DMS153 (cell line): ENCODE results near the gene CAND2.
"Not testable (repeated sequence)": the region's sequence is repeated elsewhere in the genome, so short reads cannot be mapped to it uniquely, and the experiment has no call there.

Experiments
- DNase-seq: peaks from one replicate; lab custom pipeline; 2025; lab: John Stamatoyannopoulos, UW

CAND2 gene

DNA sequence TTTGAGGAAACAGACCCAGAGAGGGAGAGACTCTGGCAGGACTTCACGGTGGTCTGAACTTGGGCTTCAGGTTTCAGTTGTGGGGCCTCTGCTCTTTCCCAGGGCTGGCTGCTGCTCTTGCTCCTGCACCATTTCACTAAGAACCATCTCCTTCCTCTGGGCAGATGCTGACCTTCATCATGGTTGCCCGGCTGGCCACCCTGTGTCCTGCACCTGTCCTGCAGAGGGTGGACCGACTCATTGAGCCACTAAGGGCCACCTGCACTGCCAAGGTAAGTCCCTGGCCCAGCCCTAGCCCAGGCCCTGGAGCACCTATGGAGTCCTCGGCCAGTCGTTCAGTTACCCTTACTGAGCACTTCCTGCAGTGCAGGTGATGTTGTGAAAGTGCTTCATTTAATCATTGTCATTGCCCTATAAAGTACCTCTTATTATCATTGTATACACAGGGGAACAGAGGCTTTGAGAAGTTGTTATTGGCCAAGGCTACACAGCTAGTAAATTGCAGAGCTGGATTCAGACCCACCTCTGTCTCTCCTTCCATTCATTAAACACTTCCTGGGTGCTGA lies 34.9 kb downstream of the CAND2 start:
- peak; percentile 90 for DNase-seq

DNA sequence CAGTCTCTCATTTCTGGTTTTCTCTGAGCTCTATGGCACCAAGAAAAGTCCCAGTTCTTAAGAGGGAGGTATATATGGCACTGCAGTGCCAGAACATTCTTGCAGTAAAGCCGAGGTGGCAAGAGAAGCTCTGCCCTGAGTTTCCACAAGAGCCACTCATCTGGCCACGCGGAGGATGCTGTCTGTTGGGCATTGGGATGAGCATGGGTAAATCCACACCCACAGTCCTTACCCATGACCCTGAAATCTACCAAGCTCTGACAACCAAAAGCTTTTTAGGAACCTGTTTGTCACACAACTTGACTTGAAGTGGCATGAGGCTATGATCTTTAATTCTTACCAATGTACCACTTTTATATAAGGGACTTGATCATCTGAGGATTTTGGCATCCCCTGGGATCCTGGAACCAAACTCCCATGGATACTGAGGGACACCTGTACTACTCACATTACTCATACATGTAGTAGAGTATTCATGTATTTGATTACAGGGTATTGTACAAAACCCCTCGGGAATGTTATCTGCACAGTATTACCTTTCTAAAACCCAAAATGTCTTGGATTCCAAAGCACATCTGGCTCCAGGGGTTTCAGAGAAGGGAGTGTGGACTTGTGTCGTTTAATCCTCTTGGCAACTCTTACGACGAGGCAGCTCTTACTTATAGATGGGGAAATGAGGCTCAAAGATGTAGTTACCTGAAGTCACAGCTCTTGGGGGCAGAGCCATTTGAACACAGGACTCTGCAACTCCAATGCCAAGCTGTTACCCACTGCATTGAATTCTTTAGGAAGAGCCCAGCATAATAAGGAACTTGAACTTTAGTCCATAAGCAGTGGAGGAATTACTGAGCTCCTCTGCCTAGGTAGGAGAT lies 36.1 kb downstream of the CAND2 start:
- no peak for DNase-seq

DNA sequence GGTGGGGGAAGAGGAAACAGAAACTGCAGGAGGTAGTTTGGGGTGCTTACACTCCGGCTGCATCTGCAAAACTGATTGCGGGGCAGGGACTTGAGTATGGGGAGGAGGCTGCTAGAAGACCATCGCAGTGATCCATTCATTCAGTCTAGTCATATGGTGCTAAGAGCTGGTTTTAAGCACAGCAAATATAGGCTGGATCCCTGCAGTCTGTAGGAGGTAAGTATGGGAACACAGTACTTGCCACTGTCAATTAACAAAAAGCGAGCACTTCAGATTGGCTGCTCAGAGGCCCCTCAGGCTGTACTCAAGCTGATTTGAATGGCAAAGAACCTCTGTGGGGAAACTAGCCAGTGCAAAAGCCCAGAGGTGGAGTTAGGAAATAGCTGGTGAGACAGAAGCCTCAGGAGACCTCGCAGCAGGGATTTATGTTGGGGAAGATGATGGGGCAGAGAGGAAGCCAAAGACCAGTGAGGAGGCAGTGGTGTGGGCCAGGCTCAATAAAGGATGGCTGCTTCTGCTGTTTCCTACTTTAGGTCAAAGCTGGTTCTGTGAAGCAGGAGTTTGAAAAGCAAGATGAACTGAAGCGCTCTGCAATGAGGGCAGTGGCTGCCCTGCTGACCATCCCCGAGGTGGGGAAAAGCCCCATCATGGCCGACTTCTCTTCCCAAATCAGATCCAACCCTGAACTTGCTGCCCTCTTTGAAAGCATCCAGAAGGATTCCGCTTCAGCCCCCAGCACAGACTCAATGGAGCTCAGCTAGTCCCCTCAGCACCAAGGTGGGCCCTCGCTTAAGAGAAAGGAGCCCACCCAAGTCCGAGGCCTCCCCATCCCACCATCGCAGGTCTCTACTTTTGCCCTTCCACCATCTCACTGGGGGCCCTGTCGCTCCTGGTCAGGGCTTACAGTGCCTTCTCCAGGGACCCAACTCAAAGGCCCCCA lies 37.0 kb downstream of the CAND2 start:
- DNase-seq = no peak

DNA sequence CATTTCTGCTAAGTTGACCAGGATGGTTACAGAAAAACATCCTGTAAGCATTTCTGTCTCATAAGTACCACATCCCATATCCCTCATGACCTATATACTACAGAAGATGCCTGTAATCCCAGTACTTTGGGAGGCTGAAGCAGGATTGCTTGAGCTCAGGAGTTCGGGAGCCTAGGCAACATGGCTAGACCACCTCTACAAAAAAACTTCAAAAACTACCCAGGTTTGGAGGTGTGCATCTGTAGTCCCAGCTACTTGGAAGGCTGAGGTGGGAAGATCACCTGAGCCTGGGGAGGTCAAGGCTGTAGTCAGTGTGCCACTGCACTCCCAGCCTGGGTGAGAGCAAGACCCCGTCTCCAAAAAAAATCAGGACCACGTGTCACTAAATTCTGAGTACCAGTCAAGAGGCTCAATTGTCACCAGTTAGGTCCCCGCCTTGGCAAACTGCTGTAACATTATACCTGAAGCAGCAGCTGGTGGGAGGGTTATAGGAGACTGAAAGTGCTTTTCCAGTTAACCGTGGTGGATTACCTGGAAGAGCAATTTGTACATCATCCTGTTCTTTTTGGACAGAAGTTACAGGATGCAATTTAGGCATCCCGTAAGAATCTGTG lies 38.7 kb downstream of the CAND2 start:
- DNase-seq = no peak

DNA sequence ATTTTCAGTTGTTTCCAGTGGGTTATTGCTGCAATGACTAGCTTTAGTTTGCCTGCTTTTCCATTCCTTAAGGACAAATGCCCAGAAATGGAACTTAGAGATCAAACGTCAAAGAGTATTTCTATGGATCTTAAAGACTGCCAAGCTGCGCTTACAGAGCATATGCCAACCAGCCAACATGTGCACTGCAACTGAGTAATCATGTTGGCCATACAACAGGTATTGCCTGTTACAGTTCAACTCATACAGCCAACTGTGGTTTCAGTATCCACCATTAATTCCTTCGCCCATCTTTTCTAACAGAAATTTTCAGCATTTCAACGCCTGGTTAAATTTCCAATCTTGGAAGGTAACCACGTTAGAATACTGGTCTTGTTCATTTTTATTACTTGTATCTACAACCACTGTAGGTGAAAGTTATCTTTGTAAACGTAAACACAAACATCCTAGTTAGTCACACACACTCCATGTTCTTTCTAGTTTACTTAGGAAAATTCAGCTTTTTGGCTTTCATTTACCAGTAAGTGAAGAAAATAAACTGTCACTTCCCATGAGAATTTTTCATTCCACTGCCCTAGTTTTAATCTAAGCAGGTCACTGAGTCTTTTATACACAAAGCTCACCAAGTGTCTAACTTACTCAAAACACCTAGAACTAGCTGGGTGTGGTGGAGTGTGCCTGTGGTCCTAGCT lies 41.0 kb downstream of the CAND2 start:
- DNase-seq = no peak

DNA sequence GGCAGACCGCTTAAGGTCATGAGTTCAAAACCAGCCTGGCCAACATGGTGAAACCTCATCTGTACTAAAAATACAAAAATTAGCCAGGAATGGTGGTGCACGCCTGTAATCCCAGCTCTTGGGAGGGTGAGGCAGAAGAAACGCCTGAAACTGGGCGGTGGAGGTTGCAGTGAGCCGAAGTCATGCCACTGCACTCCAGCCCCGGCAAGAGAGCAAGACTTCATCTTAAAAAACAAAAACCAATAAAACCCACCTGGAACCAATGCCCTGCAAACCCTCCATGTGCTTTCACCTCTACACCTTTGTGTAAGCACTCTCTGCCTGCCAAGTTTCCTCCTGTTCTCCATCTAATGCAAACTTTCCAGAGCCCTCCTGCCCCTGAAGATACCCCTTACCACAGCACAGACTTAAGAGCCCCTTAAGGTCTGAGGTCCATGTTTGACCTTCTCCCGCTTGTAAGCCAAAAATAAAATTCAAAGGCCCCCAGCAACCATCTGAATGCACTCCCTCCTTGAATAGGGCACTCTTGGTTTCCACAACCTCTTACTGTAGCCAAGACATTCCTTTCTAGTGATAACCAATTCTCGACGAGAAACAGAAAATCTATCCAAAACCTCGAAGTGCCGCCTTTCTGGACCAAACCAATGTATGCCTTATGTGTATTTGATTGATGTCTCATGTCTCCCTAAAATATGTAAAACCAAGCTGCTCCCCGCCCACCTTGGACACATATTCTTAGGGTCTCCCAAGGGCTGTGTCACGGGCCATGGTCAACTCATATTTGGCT lies 41.9 kb downstream of the CAND2 start:
- no peak for DNase-seq

DNA sequence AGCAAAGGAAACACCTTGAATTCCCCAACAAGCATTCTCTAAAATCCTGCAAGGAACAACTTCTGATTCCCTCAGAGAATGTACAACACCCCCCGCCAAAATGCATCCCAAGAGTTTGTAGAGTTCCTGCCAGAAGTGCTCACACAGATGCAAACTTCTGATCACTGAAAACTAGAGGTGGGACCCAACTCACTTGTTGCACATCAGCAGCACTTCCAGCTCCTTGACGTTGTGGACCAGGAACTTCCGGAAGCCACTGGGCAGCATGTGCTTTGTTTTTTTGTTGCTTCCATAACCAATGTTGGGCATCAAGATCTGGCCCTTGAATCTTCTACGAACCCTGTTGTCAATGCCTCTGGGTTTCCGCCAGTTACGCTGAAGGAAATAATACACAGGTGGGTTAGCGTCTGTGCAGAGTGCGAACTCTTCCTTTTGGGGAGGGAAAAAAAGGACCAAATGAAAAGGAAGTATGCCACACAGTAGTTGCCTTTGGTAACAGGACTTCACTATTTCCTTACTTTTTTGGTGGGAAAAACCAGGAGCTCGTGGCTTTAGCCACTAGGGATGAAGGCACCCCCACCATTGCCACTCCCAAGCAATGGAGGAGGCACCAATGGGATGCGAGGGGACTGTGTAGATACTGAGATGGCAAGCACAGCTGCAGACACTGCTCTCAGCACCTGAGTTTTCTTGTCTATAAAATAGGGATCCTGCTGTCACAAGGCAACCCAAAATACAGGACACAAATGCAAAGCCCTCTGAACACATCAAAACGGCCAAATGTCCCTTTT lies 42.9 kb downstream of the CAND2 start:
- no peak for DNase-seq

DNA sequence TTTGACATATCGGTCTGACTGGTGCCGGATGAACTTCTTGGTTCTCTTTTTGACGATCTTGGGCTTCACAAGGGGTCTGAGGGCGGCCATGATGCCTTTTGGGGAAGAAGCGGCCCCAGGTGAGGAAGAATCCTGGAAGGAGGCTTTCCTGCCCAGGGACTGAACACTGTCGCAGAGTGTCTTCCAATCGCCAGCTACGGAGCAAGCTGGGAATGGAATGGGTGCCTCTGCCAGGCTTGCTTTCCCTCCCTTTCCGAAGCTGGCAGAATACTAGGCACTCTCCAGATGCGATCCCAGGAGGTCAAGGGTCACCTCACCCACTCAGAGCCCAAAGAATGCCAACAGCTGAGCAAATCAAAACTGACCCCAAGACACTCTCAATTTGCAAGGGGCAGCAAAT lies 43.7 kb downstream of the CAND2 start:
- not testable (repeated sequence) for DNase-seq

DNA sequence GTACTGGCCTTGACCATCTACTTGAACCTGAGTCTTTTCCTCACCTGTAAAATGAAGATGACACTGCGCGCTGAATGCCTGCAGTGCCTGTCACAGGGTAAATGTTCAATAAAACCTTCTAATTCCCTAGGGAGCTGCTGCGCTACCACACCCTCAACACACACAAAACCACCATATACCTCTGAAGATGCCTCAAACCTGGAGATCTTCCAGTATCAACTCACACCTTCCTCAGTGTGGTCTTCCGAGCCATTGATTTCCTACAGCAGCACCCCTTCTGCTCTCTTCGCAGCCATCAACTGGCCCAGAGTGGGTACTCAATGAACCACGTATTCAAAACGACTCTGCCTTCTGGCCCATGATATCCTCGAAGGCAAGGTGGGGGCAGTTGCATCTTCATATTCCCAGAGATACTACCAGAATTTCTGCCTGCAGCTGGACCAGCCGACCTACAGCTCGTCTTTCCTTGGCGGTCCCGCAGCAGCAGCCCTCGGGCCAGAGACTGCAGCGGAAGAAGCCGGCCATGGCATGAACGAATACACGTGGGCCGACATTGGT lies 44.2 kb downstream of the CAND2 start:
- no peak for DNase-seq

DNA sequence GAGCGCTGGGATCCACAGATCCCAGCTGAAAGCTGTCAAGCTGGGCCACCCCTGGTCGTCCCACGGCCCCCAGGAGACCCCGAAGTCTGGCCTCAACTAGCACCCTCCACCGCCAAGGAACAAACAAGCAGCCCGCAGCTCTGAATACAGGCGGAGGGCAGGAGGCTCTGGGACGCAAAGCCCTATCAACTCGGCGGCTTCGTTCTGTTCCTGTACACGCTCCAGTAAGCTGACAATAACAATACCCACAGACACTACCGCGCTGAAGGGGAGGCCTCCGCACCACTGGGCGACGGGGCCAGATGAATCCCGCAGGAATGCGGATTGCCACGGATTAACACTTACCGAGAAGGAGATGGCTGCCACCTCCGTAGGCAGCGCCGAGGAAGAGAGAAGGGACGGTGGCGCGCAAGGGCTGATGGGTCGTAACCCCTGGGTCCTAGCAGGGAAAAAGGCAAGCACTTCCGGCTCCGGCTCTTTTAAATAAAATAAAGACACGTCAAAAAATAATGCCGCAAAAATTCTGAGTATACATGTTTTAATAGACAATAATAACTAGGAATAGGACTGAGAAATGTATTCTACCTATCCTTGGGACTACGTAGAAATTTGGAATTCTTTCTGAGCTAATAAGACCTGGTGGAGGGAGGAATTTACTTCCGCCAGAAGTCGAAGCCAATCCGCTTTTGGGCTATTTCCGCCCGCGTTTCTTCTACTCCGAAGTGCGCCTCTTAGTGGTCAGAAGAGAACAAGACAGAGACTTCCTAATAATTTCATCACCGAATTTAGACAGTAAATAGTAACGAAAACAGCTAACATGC lies 44.9 kb downstream of the CAND2 start, which contains the start of gene RPL32:
RPL32 (minus strand) TSS at position 417 of the 821 bp plus-strand sequence. CDS start 1,328 bp downstream, outside the sequence.
- peak; percentile 78 for DNase-seq

DNA sequence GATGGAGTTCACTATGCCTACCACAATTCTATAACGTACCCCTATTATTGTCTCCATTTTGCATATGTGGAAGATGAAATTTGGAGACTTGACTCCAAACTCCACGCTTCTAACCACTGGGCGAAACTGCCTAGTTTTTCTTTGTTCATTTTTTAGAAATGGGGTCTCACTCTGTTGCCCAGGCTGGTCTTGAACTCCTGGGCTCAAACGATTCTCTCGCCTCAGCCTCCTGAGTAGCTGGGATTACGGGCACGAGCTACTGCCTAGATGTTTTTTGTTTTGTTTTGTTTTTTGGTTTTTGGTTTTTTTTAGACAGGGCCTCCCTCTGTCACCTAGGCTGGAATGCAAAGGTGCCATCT lies 45.5 kb downstream of the CAND2 start:
- DNase-seq = no peak

DNA sequence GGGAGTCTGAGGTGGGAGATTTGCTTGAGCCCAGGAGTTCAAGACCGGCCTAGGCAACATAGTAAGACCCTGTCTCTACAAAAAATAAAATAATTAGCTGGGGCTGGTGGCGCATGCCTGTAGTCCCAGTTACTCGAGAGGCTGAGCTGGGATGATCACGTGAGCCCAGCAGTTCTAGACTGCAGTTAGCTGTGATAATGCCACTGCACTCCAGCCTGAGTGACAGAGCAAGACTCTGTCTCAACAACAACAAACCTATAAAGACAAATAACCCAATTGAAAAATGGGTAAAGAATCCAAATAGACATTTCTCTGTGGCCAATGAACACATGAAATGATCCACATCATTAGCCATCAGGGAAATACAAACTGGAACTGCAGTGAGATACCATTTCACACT lies 46.0 kb downstream of the CAND2 start:
- no peak for DNase-seq

DNA sequence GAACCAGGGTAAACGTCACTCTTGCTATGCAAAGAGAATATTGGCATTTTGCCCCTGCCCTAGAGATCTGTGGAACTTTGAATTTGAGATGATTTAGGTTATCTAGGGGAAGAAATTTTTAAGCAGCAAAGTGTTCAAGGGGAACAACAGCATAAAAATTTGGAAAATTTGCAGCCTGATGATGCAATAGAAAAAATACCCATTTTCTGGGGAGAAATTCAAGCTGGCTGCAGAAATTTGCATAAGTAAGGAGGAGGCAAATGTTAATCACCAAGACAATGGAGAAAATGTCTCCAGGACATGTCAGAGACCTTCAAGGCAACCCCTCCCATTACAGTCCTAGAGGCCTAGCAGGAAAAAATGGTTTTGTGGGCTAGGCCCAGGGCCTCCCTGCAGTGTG lies 49.3 kb downstream of the CAND2 start:
- no peak for DNase-seq

DNA sequence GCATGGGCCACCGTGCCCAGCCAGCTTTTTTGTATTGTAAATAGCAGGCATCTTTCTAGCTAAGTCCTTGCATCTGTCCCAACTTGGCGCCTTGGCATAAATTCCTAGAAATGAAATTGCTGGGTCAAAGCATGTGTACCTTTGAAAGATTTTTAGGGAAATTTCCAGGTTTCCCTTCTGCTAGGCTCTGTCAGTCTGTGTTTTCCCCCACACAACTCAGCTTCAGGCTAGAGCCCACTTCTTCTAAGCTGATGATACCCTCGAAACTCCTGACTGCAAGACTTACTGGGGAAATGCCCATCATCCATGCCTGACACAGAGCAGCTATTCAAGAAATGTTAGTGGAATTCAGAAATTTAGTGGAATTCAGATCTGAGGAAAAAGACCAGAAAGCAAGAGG lies 55.7 kb downstream of the CAND2 start:
- DNase-seq = no peak

DNA sequence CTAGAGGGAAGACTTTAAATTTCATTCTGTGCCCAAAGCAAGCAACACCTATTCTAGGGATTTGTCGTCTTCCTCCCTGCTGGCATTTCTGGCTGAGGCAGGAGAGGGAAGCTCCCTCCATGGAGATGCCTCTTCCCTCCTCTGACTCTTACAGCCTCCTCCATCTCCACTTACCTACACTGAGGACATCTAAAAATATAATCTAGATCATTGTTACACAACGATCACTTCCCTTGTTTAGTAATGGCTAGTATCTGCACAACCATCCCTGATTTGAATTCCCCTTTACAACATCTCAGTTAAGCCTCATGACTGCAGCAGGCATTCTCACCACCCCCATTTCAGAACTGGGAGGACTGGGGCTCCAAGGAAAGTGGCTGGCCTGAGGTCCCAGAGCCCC lies 57.4 kb downstream of the CAND2 start:
- DNase-seq = not testable (repeated sequence)

DNA sequence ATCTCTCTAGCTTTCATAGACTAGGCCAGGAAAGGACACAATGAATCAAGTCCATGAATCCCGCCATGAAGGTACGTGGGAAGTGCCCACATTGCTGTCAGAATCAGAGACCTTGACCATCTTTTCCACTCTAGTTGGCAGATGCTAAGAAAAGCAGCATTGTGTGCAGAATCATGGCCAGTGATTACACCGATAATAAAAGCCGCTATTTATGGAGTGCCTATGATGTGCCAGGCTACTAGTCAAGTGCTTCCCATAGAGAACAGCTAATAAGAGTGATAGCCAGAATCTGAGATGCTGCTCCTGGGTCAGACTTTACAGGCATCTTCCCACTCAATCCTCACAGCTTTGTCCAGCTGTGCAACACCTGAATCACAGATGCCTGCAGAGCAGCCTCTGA lies 58.1 kb downstream of the CAND2 start:
- no peak for DNase-seq

DNA sequence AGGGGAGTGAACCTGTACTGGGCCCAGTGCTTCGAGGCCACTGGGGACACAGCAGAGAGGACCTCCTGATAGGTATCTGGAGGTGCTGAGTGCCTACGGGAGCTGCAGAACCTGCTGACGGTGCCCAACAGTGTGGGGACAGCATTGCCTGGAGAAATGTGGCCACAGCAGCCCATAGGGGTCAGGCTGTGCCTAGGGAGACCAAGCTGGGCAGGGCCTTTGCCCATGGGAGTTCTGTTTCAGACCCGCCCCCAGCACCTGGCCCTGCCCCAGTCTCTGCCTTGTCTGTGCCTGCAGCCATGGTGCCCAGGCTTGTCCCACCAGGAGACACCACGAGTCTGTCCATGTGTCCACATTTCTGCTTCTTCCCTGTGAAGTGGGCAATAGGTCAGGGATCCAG lies 60.1 kb downstream of the CAND2 start:
- no peak for DNase-seq

DNA sequence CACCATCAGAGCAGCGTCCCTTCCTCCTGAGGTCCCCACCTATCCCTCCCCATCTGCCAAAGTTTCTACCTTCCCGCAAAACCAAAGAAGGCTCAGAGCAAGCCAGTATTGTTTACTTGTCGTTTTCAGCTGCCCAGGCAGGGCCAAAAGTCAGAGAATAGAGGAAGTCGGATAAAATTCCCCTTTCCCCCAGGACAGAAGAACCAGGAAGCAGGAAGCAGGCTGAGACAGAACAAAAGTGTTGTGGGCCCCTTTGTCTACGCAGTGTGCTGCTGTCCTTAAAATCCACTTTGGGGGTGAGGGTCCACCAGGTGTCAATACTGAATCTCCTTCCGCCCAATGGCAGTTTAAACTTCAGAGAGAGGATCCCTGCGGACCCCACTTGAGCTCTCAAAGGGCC lies 63.4 kb downstream of the CAND2 start:
- no peak for DNase-seq

DNA sequence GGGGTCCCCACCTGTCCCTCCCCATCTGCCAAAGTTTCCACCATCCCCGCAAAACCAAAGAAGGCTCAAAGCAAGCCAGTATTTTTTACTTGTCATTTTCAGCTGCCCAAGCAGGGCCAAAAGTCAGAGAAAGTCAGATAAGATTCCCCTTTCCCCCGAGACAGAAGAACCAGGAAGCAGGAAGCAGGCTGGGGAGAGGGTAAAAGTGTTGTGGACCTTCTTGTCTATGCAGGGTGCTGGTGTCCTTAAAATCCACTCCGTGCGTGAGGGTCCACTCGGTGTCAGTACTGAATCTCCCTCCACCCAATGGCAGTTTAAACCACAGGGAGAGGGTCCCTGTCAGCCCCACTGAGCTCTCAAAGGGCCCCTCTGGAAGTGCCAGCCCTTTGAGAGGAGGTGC lies 65.1 kb downstream of the CAND2 start:
- DNase-seq = no peak
